ENCODE data around the gene AREL1. TPM values are rescaled to one million over a fixed set of nuclear protein-coding genes. Genes with fewer than 3 reads are reported as not detected.

Gene AREL1
- total RNA-seq, 1 experiment from 2014 or later = 27.7 TPM

GRCh38 chr14:74648601-74649000, 64.3 kb downstream of the AREL1 start:
- Mint-ChIP-seq H3K9me3 (ENCODE audit: unreplicated experiment) (no peaks in the 10 kb centered on the region), H3K4me3 (ENCODE audit: unreplicated experiment) (no peak overlapping the region), H3K27me3 (ENCODE audit: insufficient read depth, unreplicated experiment) (no peaks in the 10 kb centered on the region), H3K27ac (ENCODE audit: low read depth, unreplicated experiment) (no peak overlapping the region), H3K36me3 (ENCODE audit: insufficient read depth, unreplicated experiment) (peaks cover 18% of the 10 kb centered on the region), H3K4me1 (ENCODE audit: insufficient read depth, unreplicated experiment) (peaks cover 26% of the 10 kb centered on the region)
- intact Hi-C loops (cut with micrococcal nuclease) = no loop called here
- CTCF ChIA-PET = interaction anchor here (0.8 to 1.0 kb wide), 2 partner anchors 33 to 76 kb away, joined by 5 to 6 read pairs; no protein-coding TSS in a partner anchor
- no TSS peak for BruUV-seq (replicated peaks)
- POLR2A ChIA-PET = interaction anchor here (0.9 to 1.5 kb wide), 2 partner anchors 9 to 32 kb away, joined by 3 to 6 read pairs; no protein-coding TSS in a partner anchor
- no peak for DNase-seq (ENCODE audit: unreplicated experiment)
- no peak for TF ChIP-seq CTCF (IDR thresholded peaks at IDR 0.05; ENCODE audit: unreplicated experiment)

- intact Hi-C loops (cut with micrococcal nuclease) = no loop called here
- POLR2A ChIA-PET = interaction anchor here (0.6 to 1.5 kb wide), 3 partner anchors 8 to 31 kb away, joined by 3 to 6 read pairs (median 3); no protein-coding TSS in a partner anchor
- no peak overlapping the region for H3K27ac Mint-ChIP-seq (ENCODE audit: low read depth, unreplicated experiment)
These were observed 65.0 kb downstream of the AREL1 start for GRCh38 chr14:74647678-74648461.

GRCh38 chr14:74647061-74647677, 65.7 kb downstream of the AREL1 start:
- Mint-ChIP-seq H3K9me3 (ENCODE audit: unreplicated experiment) (no peaks in the 10 kb centered on the region), H3K36me3 (ENCODE audit: insufficient read depth, unreplicated experiment) (peaks cover 18% of the 10 kb centered on the region), H3K27ac (ENCODE audit: low read depth, unreplicated experiment) (no peak overlapping the region), H3K4me1 (ENCODE audit: insufficient read depth, unreplicated experiment) (peaks cover 26% of the 10 kb centered on the region), H3K4me3 (ENCODE audit: unreplicated experiment) (no peak overlapping the region), H3K27me3 (ENCODE audit: insufficient read depth, unreplicated experiment) (no peaks in the 10 kb centered on the region)
- intact Hi-C loops (cut with micrococcal nuclease) = no loop called here
- ChIA-PET POLR2A (interaction anchor here (0.6 kb wide), 1 partner anchor 26 kb away, joined by 3 read pairs; no protein-coding TSS in a partner anchor), CTCF (interaction anchor here (0.7 to 0.9 kb wide), 4 partner anchors 9 to 145 kb away, joined by 3 to 4 read pairs (median 3); no protein-coding TSS in a partner anchor)
- DNase-seq (ENCODE audit: unreplicated experiment) = no peak
- no TSS peak for BruUV-seq (replicated peaks)
- TF ChIP-seq CTCF (IDR thresholded peaks at IDR 0.05; ENCODE audit: unreplicated experiment) = no peak

More at GRCh38 chr14:74647678-74648461, 65.0 kb downstream of the AREL1 start:
- Mint-ChIP-seq H3K36me3 (ENCODE audit: insufficient read depth, unreplicated experiment) (peaks cover 18% of the 10 kb centered on the region), H3K4me1 (ENCODE audit: insufficient read depth, unreplicated experiment) (peaks cover 26% of the 10 kb centered on the region), H3K27me3 (ENCODE audit: insufficient read depth, unreplicated experiment) (no peaks in the 10 kb centered on the region), H3K4me3 (ENCODE audit: unreplicated experiment) (no peak overlapping the region), H3K9me3 (ENCODE audit: unreplicated experiment) (no peaks in the 10 kb centered on the region)
- CTCF ChIA-PET = interaction anchor here (0.7 to 0.9 kb wide), 4 partner anchors 10 to 146 kb away, joined by 3 to 5 read pairs (median 3); no protein-coding TSS in a partner anchor
- TF ChIP-seq CTCF (IDR thresholded peaks at IDR 0.05; ENCODE audit: unreplicated experiment) = no peak
- DNase-seq (ENCODE audit: unreplicated experiment) = peak; percentile 78
- no TSS peak for BruUV-seq (replicated peaks)

Measured in MCF 10A (cell line).